Endothelial cell (in vitro differentiated cells): ENCODE results near the gene AURKAIP1. TPM values are rescaled to one million over a fixed set of nuclear protein-coding genes. Genes with fewer than 3 reads are reported as not detected.

Experiments used
- DNase-seq: peaks from one replicate; pipeline ENCODE4 v3.0.0; 2021; ENCODE audit warnings: low spot score
- H3K27ac Mint-ChIP-seq: one replicate; pipeline ENCODE4 v1.8.0; 2021; ENCODE audit warnings: mixed read lengths, inconsistent platforms; ENCODE audit not compliant: unreplicated experiment
- H3K27me3 Mint-ChIP-seq: one replicate; pipeline ENCODE4 v1.8.0; 2021; ENCODE audit warnings: mild to moderate bottlenecking, moderate library complexity, mixed read lengths, inconsistent platforms; ENCODE audit not compliant: unreplicated experiment
- H3K36me3 Mint-ChIP-seq: one replicate; pipeline ENCODE4 v1.8.0; 2021; ENCODE audit warnings: mild to moderate bottlenecking, low read depth, mixed read lengths, inconsistent platforms; ENCODE audit not compliant: unreplicated experiment
- H3K4me1 Mint-ChIP-seq: one replicate; pipeline ENCODE4 v1.8.0; 2021; ENCODE audit warnings: mild to moderate bottlenecking, mixed read lengths, inconsistent platforms; ENCODE audit not compliant: unreplicated experiment
- H3K4me3 Mint-ChIP-seq: one replicate; pipeline ENCODE4 v1.8.0; 2021; ENCODE audit warnings: mild to moderate bottlenecking, mixed read lengths, inconsistent platforms; ENCODE audit not compliant: unreplicated experiment
- H3K9me3 Mint-ChIP-seq: one replicate; pipeline ENCODE4 v1.8.0; 2021; ENCODE audit warnings: mixed read lengths, inconsistent platforms; ENCODE audit not compliant: unreplicated experiment
- CTCF ChIP-seq: fragments of 200-600 bp; sonication (generic); IDR thresholded peaks from one replicate; pipeline ENCODE4 v1.5.0; 2021; ENCODE audit warnings: antibody characterized with exemption; ENCODE audit not compliant: unreplicated experiment
- total RNA-seq: library from RNA; stranded (reverse); fragmentation: NEBNext Ultra II Directional; extraction: Animal tissue kit (Norgen Biotek cat#: 25700); gene quantifications from one replicate; pipeline ENCODE4 v1.2.1, GENCODE V29; 2021; ENCODE audit not compliant: unreplicated experiment

The AURKAIP1 gene
- total RNA-seq, 1 donor from 2014 or later = 128 TPM

- Mint-ChIP-seq H3K27me3 (peaks cover 9% of the 10 kb centered on the region), H3K4me1 (peaks cover 12% of the 10 kb centered on the region), H3K4me3 (no peak overlapping the region), H3K36me3 (peaks cover 4% of the 10 kb centered on the region), H3K9me3 (no peaks in the 10 kb centered on the region), H3K27ac (no peak overlapping the region)
- DNase-seq = no peak
- no peak for TF ChIP-seq CTCF
Measured at GRCh38 chr1:1421907-1422464, 47.0 kb upstream of the AURKAIP1 start.

- Mint-ChIP-seq H3K4me3 (no peak within 1 kb of the TSS), H3K9me3 (no peaks in the 10 kb centered on the region), H3K27ac (no peak within 1 kb of the TSS), H3K4me1 (peaks cover 12% of the 10 kb centered on the region), H3K27me3 (peaks cover 9% of the 10 kb centered on the region), H3K36me3 (peaks cover 4% of the 10 kb centered on the region)
- DNase-seq = no peak
- TF ChIP-seq CTCF = no peak
Measured at GRCh38 chr1:1421147-1421906, 46.3 kb upstream of the AURKAIP1 start, which contains the start of gene ANKRD65. Gene ANKRD65, minus strand, starts transcription at chr1:1421276. Its CDS starts 271 bp downstream, at chr1:1421005.

GRCh38 chr1:1420654-1421141, 45.7 kb upstream of the AURKAIP1 start:
- DNase-seq = no peak
- no peak overlapping the region for H3K27ac Mint-ChIP-seq

GRCh38 chr1:1419813-1420653, 45.0 kb upstream of the AURKAIP1 start:
- Mint-ChIP-seq H3K36me3 (peaks cover 4% of the 10 kb centered on the region), H3K4me3 (no peak overlapping the region), H3K9me3 (no peaks in the 10 kb centered on the region), H3K27me3 (peaks cover 8% of the 10 kb centered on the region), H3K27ac (no peak overlapping the region), H3K4me1 (peaks cover 12% of the 10 kb centered on the region)
- DNase-seq = no peak
- no peak for TF ChIP-seq CTCF

More at GRCh38 chr1:1420654-1421141, 45.7 kb upstream of the AURKAIP1 start:
- Mint-ChIP-seq H3K4me3 (no peak overlapping the region), H3K36me3 (peaks cover 4% of the 10 kb centered on the region), H3K9me3 (no peaks in the 10 kb centered on the region), H3K27me3 (peaks cover 9% of the 10 kb centered on the region), H3K4me1 (peaks cover 12% of the 10 kb centered on the region)
- no peak for TF ChIP-seq CTCF
